ENCODE measurements around the gene CAMK2B. TPM values are rescaled to one million over a fixed set of nuclear protein-coding genes. Genes with fewer than 3 reads are reported as not detected.

CAMK2B gene
- polyA plus RNA-seq, 3 donors: 0.13 TPM; not detected in 2

DNA sequence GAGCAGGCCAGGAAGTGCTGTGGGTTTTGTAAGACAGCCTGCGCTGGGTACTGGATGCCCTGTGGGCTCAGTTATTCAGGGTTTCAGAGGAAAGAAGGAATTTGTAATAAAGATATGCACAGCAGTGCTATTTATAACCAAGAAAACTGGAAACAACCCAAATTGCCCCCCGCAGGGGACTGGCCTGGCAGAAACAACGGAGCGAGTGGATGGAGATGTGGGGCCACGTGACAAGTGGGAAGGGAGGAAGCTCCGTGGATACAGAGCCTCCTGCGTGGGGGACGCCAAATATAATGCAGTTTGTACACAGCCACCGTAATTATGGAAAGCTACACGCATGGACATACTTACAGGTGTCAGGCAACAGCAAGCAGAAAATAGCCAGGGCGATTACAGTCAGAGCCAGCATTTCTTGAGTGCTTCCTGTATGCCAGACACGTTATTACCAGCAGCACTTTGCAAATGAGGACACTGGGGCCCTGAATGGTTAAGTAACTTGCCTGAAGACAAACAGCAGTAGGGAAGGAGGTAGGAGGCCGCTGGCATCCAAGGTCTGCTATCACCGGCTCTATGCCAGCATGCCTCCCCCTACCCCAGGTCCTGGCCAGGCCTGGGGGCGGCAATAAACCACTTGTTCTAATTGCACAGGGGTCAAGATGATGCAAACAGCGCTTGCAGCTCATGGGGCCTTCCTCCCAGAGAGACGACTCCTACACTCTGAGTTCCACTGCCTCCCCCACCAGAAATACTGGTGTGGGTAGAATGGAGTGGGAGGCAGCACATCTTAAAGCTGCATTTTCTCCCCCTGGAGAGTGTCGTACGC is 8.7 kb upstream of the CAMK2B start:
- 89% methylated on average over 9 of the region's 19 CpGs for WGBS (ENCODE audit: insufficient coverage)

DNA sequence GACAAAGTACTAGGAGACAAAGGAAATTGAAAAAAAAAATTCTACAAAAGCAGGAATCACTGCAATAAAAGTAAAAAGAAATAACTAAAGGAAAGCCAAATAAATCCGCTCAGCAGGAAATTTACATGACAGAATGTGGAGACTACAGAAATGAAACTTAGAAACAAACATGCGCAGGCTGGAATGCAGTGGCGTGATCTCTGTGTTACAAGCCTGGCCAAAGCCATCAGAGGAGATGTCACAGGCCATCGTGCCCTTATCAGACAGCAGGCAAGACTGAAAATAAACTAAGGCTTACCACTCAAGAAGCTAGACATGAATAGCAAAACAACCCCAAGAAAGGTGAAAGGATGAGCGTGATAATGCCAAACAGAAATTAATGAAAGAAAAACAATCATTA is 6.3 kb upstream of the CAMK2B start:
- Histone ChIP-seq H3K9me3 (replicated peaks in 1 of 2; ENCODE audit: control insufficient read depth in 1 of 2, insufficient read depth in 1 of 2, low read length in 2 of 2) (no peaks in the 10 kb centered on the region), H3K9ac (ENCODE audit: insufficient read depth, low read length, poor library complexity, severe bottlenecking) (no peak overlapping the region), H3K4me3 (replicated peaks in 1 of 3; ENCODE audit: low read depth in 2 of 3, low read length in 3 of 3) (no peak overlapping the region), H3K36me3 (replicated peaks in 1 of 2; ENCODE audit: control insufficient read depth in 1 of 2, insufficient read depth in 2 of 2, low read length in 2 of 2) (no peaks in the 10 kb centered on the region), H4K20me1 (ENCODE audit: insufficient read depth, low read length) (no peaks in the 10 kb centered on the region), H3K27me3 (ENCODE audit: control insufficient read depth in 2 of 2, insufficient read depth in 2 of 2, low read length in 2 of 2) (peaks cover 0 to 7% of the 10 kb centered on the region in 2 donors), H3K27ac (ENCODE audit: low read depth in 1 of 2, low read length in 2 of 2) (no peak overlapping the region), H2AFZ (ENCODE audit: insufficient read depth, low read depth, low read length, poor library complexity, severe bottlenecking) (no peak overlapping the region), H3K4me2 (replicated peaks; ENCODE audit: extremely low read depth, low read length, poor library complexity, severe bottlenecking) (no peak overlapping the region), H3K79me2 (ENCODE audit: insufficient read depth, low read length) (no peaks in the 10 kb centered on the region), H3K4me1 (ENCODE audit: control insufficient read depth in 1 of 2, insufficient read depth in 2 of 2, low read length in 2 of 2) (no peaks in the 10 kb centered on the region)
- Mint-ChIP-seq H3K27me3 (ENCODE audit: low read depth in 3 of 3) (peaks cover 11 to 21% (median 12%) of the 10 kb centered on the region in 3 donors), H3K9me3 (peaks cover 0 to 5% (median 0%) of the 10 kb centered on the region in 7 donors), H3K4me1 (no peaks in the 10 kb centered on the region), H3K4me3 (no peak overlapping the region), H3K36me3 (no peaks in the 10 kb centered on the region), H3K27ac (no peak overlapping the region)
- intact Hi-C loops (cut with micrococcal nuclease): no loop called here
- DNase-seq: no peak
- TF ChIP-seq, protein P1, sequence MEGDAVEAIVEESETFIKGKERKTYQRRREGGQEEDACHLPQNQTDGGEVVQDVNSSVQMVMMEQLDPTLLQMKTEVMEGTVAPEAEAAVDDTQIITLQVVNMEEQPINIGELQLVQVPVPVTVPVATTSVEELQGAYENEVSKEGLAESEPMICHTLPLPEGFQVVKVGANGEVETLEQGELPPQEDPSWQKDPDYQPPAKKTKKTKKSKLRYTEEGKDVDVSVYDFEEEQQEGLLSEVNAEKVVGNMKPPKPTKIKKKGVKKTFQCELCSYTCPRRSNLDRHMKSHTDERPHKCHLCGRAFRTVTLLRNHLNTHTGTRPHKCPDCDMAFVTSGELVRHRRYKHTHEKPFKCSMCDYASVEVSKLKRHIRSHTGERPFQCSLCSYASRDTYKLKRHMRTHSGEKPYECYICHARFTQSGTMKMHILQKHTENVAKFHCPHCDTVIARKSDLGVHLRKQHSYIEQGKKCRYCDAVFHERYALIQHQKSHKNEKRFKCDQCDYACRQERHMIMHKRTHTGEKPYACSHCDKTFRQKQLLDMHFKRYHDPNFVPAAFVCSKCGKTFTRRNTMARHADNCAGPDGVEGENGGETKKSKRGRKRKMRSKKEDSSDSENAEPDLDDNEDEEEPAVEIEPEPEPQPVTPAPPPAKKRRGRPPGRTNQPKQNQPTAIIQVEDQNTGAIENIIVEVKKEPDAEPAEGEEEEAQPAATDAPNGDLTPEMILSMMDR (IDR thresholded peaks at IDR 0.05): no peak
- WGBS (ENCODE audit: insufficient coverage): 93% methylated on average over 4 of the region's 5 CpGs

More for the DNA sequence above, 8.7 kb upstream of the CAMK2B start:
- intact Hi-C loops (cut with micrococcal nuclease): no loop called here
- Histone ChIP-seq H3K9ac (ENCODE audit: insufficient read depth, low read length, poor library complexity, severe bottlenecking) (no peak overlapping the region), H3K79me2 (ENCODE audit: insufficient read depth, low read length) (no peaks in the 10 kb centered on the region), H3K4me2 (replicated peaks; ENCODE audit: extremely low read depth, low read length, poor library complexity, severe bottlenecking) (no peak overlapping the region), H3K4me1 (ENCODE audit: control insufficient read depth in 1 of 2, insufficient read depth in 2 of 2, low read length in 2 of 2) (no peaks in the 10 kb centered on the region), H3K4me3 (replicated peaks in 1 of 3; ENCODE audit: low read depth in 2 of 3, low read length in 3 of 3) (no peak overlapping the region), H4K20me1 (ENCODE audit: insufficient read depth, low read length) (no peaks in the 10 kb centered on the region), H3K27ac (ENCODE audit: low read depth in 1 of 2, low read length in 2 of 2) (no peak overlapping the region), H3K27me3 (ENCODE audit: control insufficient read depth in 2 of 2, insufficient read depth in 2 of 2, low read length in 2 of 2) (no peaks in the 10 kb centered on the region), H2AFZ (ENCODE audit: insufficient read depth, low read depth, low read length, poor library complexity, severe bottlenecking) (no peak overlapping the region), H3K36me3 (replicated peaks in 1 of 2; ENCODE audit: control insufficient read depth in 1 of 2, insufficient read depth in 2 of 2, low read length in 2 of 2) (no peaks in the 10 kb centered on the region), H3K9me3 (replicated peaks in 1 of 2; ENCODE audit: control insufficient read depth in 1 of 2, insufficient read depth in 1 of 2, low read length in 2 of 2) (no peaks in the 10 kb centered on the region)
- no peak overlapping the region for H3K27ac Mint-ChIP-seq
- TF ChIP-seq, protein P1 (IDR thresholded peaks at IDR 0.05): no peak
- peaks cover 0 to 8% (median 0%) of the 10 kb centered on the region in 7 donors for H3K9me3 Mint-ChIP-seq
- H3K27me3 Mint-ChIP-seq (ENCODE audit: low read depth in 3 of 3): peaks cover 2 to 7% (median 6%) of the 10 kb centered on the region in 3 donors
- no peaks in the 10 kb centered on the region for H3K4me1 Mint-ChIP-seq
- no peaks in the 10 kb centered on the region for H3K36me3 Mint-ChIP-seq
- no peak for DNase-seq
- no peak overlapping the region for H3K4me3 Mint-ChIP-seq

All from CD14-positive monocyte (primary cell).